Small intestine (tissue), 7 donors: ENCODE data around the gene NFATC2. TPM values are rescaled to one million over a fixed set of nuclear protein-coding genes. Genes with fewer than 3 reads are reported as not detected.

Experiments used
- DNase-seq, 2 donors: peaks; one replicate each; pipeline versions ENCODE4 v3.0.0 to v3.0.0-alpha.2; 2013
- FAIRE-seq: peaks from 2 replicates; lab custom pipeline; 2012; peaks lifted over from hg19 to GRCh38; lab: Jason Lieb, UNC
- H3K27ac ChIP-seq, 3 donors: one replicate each; pipeline ENCODE4 v1.5.1; 2013; ENCODE audit warnings: low read length in 2 of 3, mild to moderate bottlenecking in 2 of 3, control low read depth in 1 of 3, inconsistent platforms in 1 of 3, low read depth in 1 of 3, moderate library complexity in 1 of 3
- H3K27me3 ChIP-seq, 3 donors: one replicate each; pipeline ENCODE4 v1.6.1; 2013; ENCODE audit warnings: low read length in 3 of 3, inconsistent platforms in 1 of 3; ENCODE audit not compliant: control insufficient read depth in 3 of 3, insufficient read depth in 3 of 3
- H3K36me3 ChIP-seq, 3 donors: one replicate each; pipeline ENCODE4 v1.6.1; 2013; ENCODE audit warnings: low read length in 3 of 3, inconsistent platforms in 1 of 3, low read depth in 1 of 3, mild to moderate bottlenecking in 1 of 3, moderate library complexity in 1 of 3; ENCODE audit not compliant: control insufficient read depth in 3 of 3, insufficient read depth in 2 of 3
- H3K4me1 ChIP-seq, 3 donors: one replicate each; pipeline ENCODE4 v1.6.1; 2013; ENCODE audit warnings: low read length in 2 of 3, inconsistent platforms in 1 of 3, low read depth in 1 of 3, mild to moderate bottlenecking in 1 of 3, moderate library complexity in 1 of 3; ENCODE audit not compliant: control insufficient read depth in 3 of 3, insufficient read depth in 2 of 3
- H3K4me3 ChIP-seq, 3 donors: one replicate each; pipeline ENCODE4 v1.5.1; 2013; ENCODE audit warnings: low read length in 3 of 3, control low read depth in 1 of 3, inconsistent platforms in 1 of 3, low read depth in 1 of 3, mild to moderate bottlenecking in 1 of 3, moderate library complexity in 1 of 3
- H3K9me3 ChIP-seq, 2 donors: one replicate each; pipeline ENCODE4 v1.6.1; 2013; ENCODE audit warnings: low read depth in 1 of 2, low read length in 1 of 2; ENCODE audit not compliant: control insufficient read depth in 2 of 2, insufficient read depth in 1 of 2
- WGBS, 3 donors: extraction: QIAGEN DNeasy Blood & Tissue Kit; methylation state at CpG; one replicate each; pipeline ENCODE4 v1.1.7; 2013; 5-methylcytosine and 5-hydroxymethylcytosine counted together
- polyA plus RNA-seq, 4 donors: library from polyadenylated mRNA; stranded (reverse) in 3 of 4; unstranded in 1 of 4; fragments of 200-250 nt in 3 of 4; fragments of 120-200 nt in 1 of 4; gene quantifications; one replicate each; pipeline versions ENCODE4 v1.2.1 to v1.2.3, GENCODE V29; 2013
- donor health status: healthy with polysubstance abuse.
- donor health status: control.
- donor health status: control.
- donor health status: Bipolar disorder and iron deficiency.
- donor health status: healthy.

The NFATC2 gene
- polyA plus RNA-seq, 4 donors, result 3.1 to 19.4 (median 6.2) TPM

- no peaks in the 10 kb centered on the region for H3K9me3 ChIP-seq
- peaks cover 0 to 16% (median 0%) of the 10 kb centered on the region in 3 donors for H3K4me1 ChIP-seq
- FAIRE-seq, result no peak
- DNase-seq, result no peak
- peaks cover 0 to 72% (median 2%) of the 10 kb centered on the region in 3 donors for H3K36me3 ChIP-seq
- H3K4me3 ChIP-seq, result no peak overlapping the region
- no peaks in the 10 kb centered on the region for H3K27me3 ChIP-seq
- 71 to 88% (median 74%) methylated on average over 15 of the region's 15 CpGs for WGBS, 3 donors
- H3K27ac ChIP-seq, result peak overlapping the region in 1 of 3 donors; percentile 19
These were observed 118.0 kb downstream of the NFATC2 start for GRCh38 chr20:51424270-51425117.

GRCh38 chr20:51423810-51424209, 118.7 kb downstream of the NFATC2 start:
- no peaks in the 10 kb centered on the region for H3K27me3 ChIP-seq
- no peak overlapping the region for H3K27ac ChIP-seq
- DNase-seq (no peak), FAIRE-seq (no peak)
- H3K36me3 ChIP-seq, result peaks cover 2 to 66% (median 5%) of the 10 kb centered on the region in 3 donors
- peaks cover 0 to 13% (median 0%) of the 10 kb centered on the region in 3 donors for H3K4me1 ChIP-seq
- no peak overlapping the region for H3K4me3 ChIP-seq
- WGBS, 3 donors, result 73 to 87% (median 77%) methylated on average over 7 of the region's 7 CpGs
- no peaks in the 10 kb centered on the region for H3K9me3 ChIP-seq

- H3K36me3 ChIP-seq, result peaks cover 2 to 61% (median 5%) of the 10 kb centered on the region in 3 donors
- FAIRE-seq, result no peak
- 74 to 100% (median 91%) methylated on average over 1 of the region's 1 CpG for WGBS, 3 donors
- H3K27ac ChIP-seq, result no peak overlapping the region
- H3K9me3 ChIP-seq, result no peaks in the 10 kb centered on the region
- peaks cover 0 to 8% (median 0%) of the 10 kb centered on the region in 3 donors for H3K4me1 ChIP-seq
- H3K4me3 ChIP-seq, result no peak overlapping the region
- DNase-seq, result no peak
- H3K27me3 ChIP-seq, result no peaks in the 10 kb centered on the region
These were observed 119.2 kb downstream of the NFATC2 start for GRCh38 chr20:51423290-51423667.

GRCh38 chr20:51422514-51423289, 119.8 kb downstream of the NFATC2 start:
- Histone ChIP-seq H3K4me3 (no peak overlapping the region), H3K27ac (no peak overlapping the region), H3K27me3 (no peaks in the 10 kb centered on the region), H3K36me3 (peaks cover 2 to 62% (median 5%) of the 10 kb centered on the region in 3 donors), H3K4me1 (peaks cover 0 to 2% (median 0%) of the 10 kb centered on the region in 3 donors), H3K9me3 (no peaks in the 10 kb centered on the region)
- FAIRE-seq, result no peak
- DNase-seq, result no peak
- WGBS, 3 donors, result 91 to 94% (median 93%) methylated on average over 4 of the region's 4 CpGs

- Histone ChIP-seq H3K27me3 (no peaks in the 10 kb centered on the region), H3K4me3 (no peak overlapping the region), H3K9me3 (no peaks in the 10 kb centered on the region), H3K36me3 (peaks cover 5 to 64% (median 7%) of the 10 kb centered on the region in 3 donors), H3K4me1 (no peaks in the 10 kb centered on the region), H3K27ac (no peak overlapping the region)
- DNase-seq (no peak), FAIRE-seq (no peak)
- WGBS, 3 donors, result 91 to 92% (median 91%) methylated on average over 3 of the region's 3 CpGs
These were observed 121.7 kb downstream of the NFATC2 start for GRCh38 chr20:51420805-51421204.

- DNase-seq, result no peak
- H3K27ac ChIP-seq, result no peak overlapping the region
- H3K27me3 ChIP-seq, result no peaks in the 10 kb centered on the region
- H3K4me1 ChIP-seq, result no peaks in the 10 kb centered on the region
- no peak for FAIRE-seq
- H3K4me3 ChIP-seq, result no peak overlapping the region
- peaks cover 5 to 62% (median 7%) of the 10 kb centered on the region in 3 donors for H3K36me3 ChIP-seq
- 69 to 90% (median 72%) methylated on average over 1 of the region's 1 CpG for WGBS, 3 donors
- no peaks in the 10 kb centered on the region for H3K9me3 ChIP-seq
These were observed 122.4 kb downstream of the NFATC2 start for GRCh38 chr20:51420111-51420510.

GRCh38 chr20:51419646-51420045, 122.9 kb downstream of the NFATC2 start:
- Histone ChIP-seq H3K9me3 (no peaks in the 10 kb centered on the region), H3K4me1 (no peaks in the 10 kb centered on the region), H3K27ac (no peak overlapping the region), H3K4me3 (no peak overlapping the region), H3K36me3 (peaks cover 5 to 65% (median 7%) of the 10 kb centered on the region in 3 donors), H3K27me3 (no peaks in the 10 kb centered on the region)
- FAIRE-seq (no peak), DNase-seq (no peak)
- WGBS, 3 donors, result 91 to 96% (median 96%) methylated on average over 4 of the region's 4 CpGs

GRCh38 chr20:51419231-51419630, 123.3 kb downstream of the NFATC2 start:
- Histone ChIP-seq H3K4me1 (no peaks in the 10 kb centered on the region), H3K4me3 (no peak overlapping the region), H3K27ac (no peak overlapping the region), H3K9me3 (no peaks in the 10 kb centered on the region), H3K36me3 (peaks cover 5 to 63% (median 7%) of the 10 kb centered on the region in 3 donors), H3K27me3 (no peaks in the 10 kb centered on the region)
- WGBS, 3 donors, result 95 to 100% (median 96%) methylated on average over 2 of the region's 2 CpGs
- FAIRE-seq, result no peak
- DNase-seq, result no peak
